Measurements from ENCODE around the gene FYTTD1.

Gene FYTTD1

GRCh38 chr3:197758512-197758911 is 8.8 kb downstream of the FYTTD1 start:
- H3K4me1 ChIP-seq (ENCODE audit: insufficient read depth, low read length) = no peaks in the 10 kb centered on the region
- 0 out of 2 replicates have a peak, but pooled peaks cover 5% of the 10 kb centered on the region for H3K36me3 ChIP-seq (ENCODE audit: insufficient read depth, low read depth, low read length)
- H3K9ac ChIP-seq (ENCODE audit: low read depth, low read length) = no peak overlapping the region
- H3K9me3 ChIP-seq (ENCODE audit: insufficient read depth, low read depth, low read length) = peaks cover 4% of the 10 kb centered on the region; the same call in 1 of the 2 replicates
- no peak overlapping the region for H3K27ac ChIP-seq (ENCODE audit: low read length)
- H3K4me3 ChIP-seq (ENCODE audit: low read length) = no peak overlapping the region
- H3K27me3 ChIP-seq (ENCODE audit: insufficient read depth, low read length) = no peaks in the 10 kb centered on the region

- no peak overlapping the region for H3K4me3 ChIP-seq (ENCODE audit: low read length)
- H3K4me1 ChIP-seq (ENCODE audit: insufficient read depth, low read length) = no peaks in the 10 kb centered on the region
- no peak overlapping the region for H3K9ac ChIP-seq (ENCODE audit: low read depth, low read length)
- peaks cover 4% of the 10 kb centered on the region; the same call in 1 of the 2 replicates for H3K9me3 ChIP-seq (ENCODE audit: insufficient read depth, low read depth, low read length)
- H3K36me3 ChIP-seq (ENCODE audit: insufficient read depth, low read depth, low read length) = 0 out of 2 replicates have a peak, but pooled peaks cover 5% of the 10 kb centered on the region
- H3K27me3 ChIP-seq (ENCODE audit: insufficient read depth, low read length) = no peaks in the 10 kb centered on the region
- no peak overlapping the region for H3K27ac ChIP-seq (ENCODE audit: low read length)
Measured at GRCh38 chr3:197761784-197762183, 12.1 kb downstream of the FYTTD1 start.

- Histone ChIP-seq H3K9ac (ENCODE audit: low read depth, low read length) (no peak overlapping the region), H3K27ac (ENCODE audit: low read length) (no peak overlapping the region), H3K36me3 (ENCODE audit: insufficient read depth, low read depth, low read length) (peaks cover 16% of the 10 kb centered on the region), H3K9me3 (ENCODE audit: insufficient read depth, low read depth, low read length) (no peaks in the 10 kb centered on the region), H3K4me3 (ENCODE audit: low read length) (no peak overlapping the region), H3K27me3 (ENCODE audit: insufficient read depth, low read length) (no peaks in the 10 kb centered on the region), H3K4me1 (ENCODE audit: insufficient read depth, low read length) (no peaks in the 10 kb centered on the region)
Measured at GRCh38 chr3:197775317-197775716, 25.6 kb downstream of the FYTTD1 start.

- Histone ChIP-seq H3K4me1 (ENCODE audit: insufficient read depth, low read length) (no peaks in the 10 kb centered on the region), H3K9ac (ENCODE audit: low read depth, low read length) (no peak overlapping the region), H3K27ac (ENCODE audit: low read length) (no peak overlapping the region), H3K4me3 (ENCODE audit: low read length) (no peak overlapping the region), H3K27me3 (ENCODE audit: insufficient read depth, low read length) (no peaks in the 10 kb centered on the region), H3K36me3 (ENCODE audit: insufficient read depth, low read depth, low read length) (peaks cover 9% of the 10 kb centered on the region; the same call in 1 of the 2 replicates), H3K9me3 (ENCODE audit: insufficient read depth, low read depth, low read length) (no peaks in the 10 kb centered on the region)
Measured at GRCh38 chr3:197782230-197782629, 32.5 kb downstream of the FYTTD1 start.

GRCh38 chr3:197784019-197784585 is 34.4 kb downstream of the FYTTD1 start:
- Histone ChIP-seq H3K36me3 (ENCODE audit: insufficient read depth, low read depth, low read length) (no peaks in the 10 kb centered on the region; the same call in 1 of the 2 replicates), H3K27me3 (ENCODE audit: insufficient read depth, low read length) (no peaks in the 10 kb centered on the region), H3K9ac (ENCODE audit: low read depth, low read length) (no peak overlapping the region), H3K4me1 (ENCODE audit: insufficient read depth, low read length) (no peaks in the 10 kb centered on the region), H3K4me3 (ENCODE audit: low read length) (no peak overlapping the region), H3K27ac (ENCODE audit: low read length) (no peak overlapping the region), H3K9me3 (ENCODE audit: insufficient read depth, low read depth, low read length) (no peaks in the 10 kb centered on the region)

- no peaks in the 10 kb centered on the region for H3K4me1 ChIP-seq (ENCODE audit: insufficient read depth, low read length)
- H3K4me3 ChIP-seq (ENCODE audit: low read length) = no peak overlapping the region
- peaks cover 12% of the 10 kb centered on the region; the same call in 1 of the 2 replicates for H3K27me3 ChIP-seq (ENCODE audit: insufficient read depth, low read length)
- H3K27ac ChIP-seq (ENCODE audit: low read length) = no peak overlapping the region
- H3K36me3 ChIP-seq (ENCODE audit: insufficient read depth, low read depth, low read length) = no peaks in the 10 kb centered on the region
- no peak overlapping the region for H3K9ac ChIP-seq (ENCODE audit: low read depth, low read length)
- H3K9me3 ChIP-seq (ENCODE audit: insufficient read depth, low read depth, low read length) = no peaks in the 10 kb centered on the region
Measured at GRCh38 chr3:197787412-197787811, 37.7 kb downstream of the FYTTD1 start.

GRCh38 chr3:197789309-197789708 is 39.6 kb downstream of the FYTTD1 start:
- Histone ChIP-seq H3K9ac (ENCODE audit: low read depth, low read length) (no peak overlapping the region), H3K36me3 (ENCODE audit: insufficient read depth, low read depth, low read length) (no peaks in the 10 kb centered on the region), H3K27ac (ENCODE audit: low read length) (no peak overlapping the region), H3K27me3 (ENCODE audit: insufficient read depth, low read length) (peaks cover 12% of the 10 kb centered on the region; the same call in 1 of the 2 replicates), H3K4me1 (ENCODE audit: insufficient read depth, low read length) (no peaks in the 10 kb centered on the region), H3K4me3 (ENCODE audit: low read length) (no peak overlapping the region), H3K9me3 (ENCODE audit: insufficient read depth, low read depth, low read length) (no peaks in the 10 kb centered on the region)

- Histone ChIP-seq H3K4me3 (ENCODE audit: low read length) (peak overlapping the region; percentile 95; the same call in 1 of the 2 replicates), H3K4me1 (ENCODE audit: insufficient read depth, low read length) (no peaks in the 10 kb centered on the region), H3K9ac (ENCODE audit: low read depth, low read length) (no peak overlapping the region)
Measured at GRCh38 chr3:197790033-197790432, 40.4 kb downstream of the FYTTD1 start.

GRCh38 chr3:197791113-197791891 is 41.6 kb downstream of the FYTTD1 start, which contains the start of gene LRCH3:
Gene LRCH3, plus strand, starts transcription at chr3:197791254. Its CDS starts 25 bp downstream, at chr3:197791279.
- Histone ChIP-seq H3K4me3 (ENCODE audit: low read length) (peak within 1 kb of the TSS; percentile 95), H3K27me3 (ENCODE audit: insufficient read depth, low read length) (peaks cover 12% of the 10 kb centered on the region; the same call in 1 of the 2 replicates), H3K9me3 (ENCODE audit: insufficient read depth, low read depth, low read length) (no peaks in the 10 kb centered on the region), H3K27ac (ENCODE audit: low read length) (peak within 1 kb of the TSS; percentile 63), H3K4me1 (ENCODE audit: insufficient read depth, low read length) (no peaks in the 10 kb centered on the region), H3K9ac (ENCODE audit: low read depth, low read length) (peak within 1 kb of the TSS; percentile 81), H3K36me3 (ENCODE audit: insufficient read depth, low read depth, low read length) (no peaks in the 10 kb centered on the region)

More at GRCh38 chr3:197790033-197790432, 40.4 kb downstream of the FYTTD1 start:
- Histone ChIP-seq H3K36me3 (ENCODE audit: insufficient read depth, low read depth, low read length) (no peaks in the 10 kb centered on the region), H3K27ac (ENCODE audit: low read length) (no peak overlapping the region), H3K9me3 (ENCODE audit: insufficient read depth, low read depth, low read length) (no peaks in the 10 kb centered on the region), H3K27me3 (ENCODE audit: insufficient read depth, low read length) (peaks cover 12% of the 10 kb centered on the region; the same call in 1 of the 2 replicates)

- peak overlapping the region; percentile 95 for H3K4me3 ChIP-seq (ENCODE audit: low read length)
- H3K27ac ChIP-seq (ENCODE audit: low read length) = no peak overlapping the region
- no peaks in the 10 kb centered on the region for H3K36me3 ChIP-seq (ENCODE audit: insufficient read depth, low read depth, low read length)
- H3K9me3 ChIP-seq (ENCODE audit: insufficient read depth, low read depth, low read length) = no peaks in the 10 kb centered on the region
- H3K27me3 ChIP-seq (ENCODE audit: insufficient read depth, low read length) = peaks cover 12% of the 10 kb centered on the region; the same call in 1 of the 2 replicates
- H3K4me1 ChIP-seq (ENCODE audit: insufficient read depth, low read length) = no peaks in the 10 kb centered on the region
- peak overlapping the region; percentile 81 for H3K9ac ChIP-seq (ENCODE audit: low read depth, low read length)
Measured at GRCh38 chr3:197791892-197792647, 42.4 kb downstream of the FYTTD1 start.

- H3K9me3 ChIP-seq (ENCODE audit: insufficient read depth, low read depth, low read length) = no peaks in the 10 kb centered on the region
- no peak overlapping the region for H3K4me3 ChIP-seq (ENCODE audit: low read length)
- H3K4me1 ChIP-seq (ENCODE audit: insufficient read depth, low read length) = no peaks in the 10 kb centered on the region
- no peaks in the 10 kb centered on the region for H3K36me3 ChIP-seq (ENCODE audit: insufficient read depth, low read depth, low read length)
- H3K9ac ChIP-seq (ENCODE audit: low read depth, low read length) = no peak overlapping the region
- H3K27ac ChIP-seq (ENCODE audit: low read length) = no peak overlapping the region
- H3K27me3 ChIP-seq (ENCODE audit: insufficient read depth, low read length) = peaks cover 12% of the 10 kb centered on the region; the same call in 1 of the 2 replicates
Measured at GRCh38 chr3:197793247-197793646, 43.6 kb downstream of the FYTTD1 start.

All from iPS-20b (cell line).